Retina (tissue), 1 donor: ENCODE data around the gene METAP2.

Experiments used
- DNase-seq: peaks from one replicate; pipeline ENCODE4 v3.0.0-alpha.2; 2016

METAP2 gene

DNA sequence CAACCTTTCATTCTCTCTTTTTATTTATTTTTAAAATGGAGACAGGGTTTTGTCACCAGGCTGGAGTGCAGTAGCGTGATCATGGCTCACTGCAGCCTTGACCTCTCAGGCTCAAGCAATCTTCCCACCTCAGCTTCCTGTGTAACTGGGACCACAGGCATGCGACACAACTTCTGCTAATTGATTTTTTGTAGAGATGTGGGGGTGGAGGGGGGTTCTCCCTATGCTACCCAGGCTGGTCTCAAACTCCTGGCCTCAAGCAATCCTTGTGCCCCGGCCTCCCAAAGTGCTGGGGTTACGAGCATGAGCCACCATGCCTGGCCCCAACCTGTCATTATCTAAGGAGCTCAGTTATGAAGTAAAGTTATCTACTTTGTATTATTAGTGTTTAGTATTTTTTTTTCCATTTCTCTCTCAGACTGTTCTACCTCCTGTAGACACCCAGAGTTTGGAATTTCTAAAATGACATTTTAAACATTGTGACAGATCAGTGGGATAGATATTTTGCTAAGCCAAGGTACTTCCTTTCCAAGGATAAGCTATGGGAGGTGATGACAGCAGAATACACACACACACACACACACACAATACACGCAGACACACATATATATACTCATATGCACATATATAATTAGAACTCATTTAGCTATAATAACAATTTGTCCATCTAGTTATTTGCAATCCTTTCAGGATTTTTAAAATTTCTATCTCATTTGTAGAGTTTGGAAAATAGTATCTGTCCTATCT lies 79.4 kb downstream of the METAP2 start:
- no peak for DNase-seq

DNA sequence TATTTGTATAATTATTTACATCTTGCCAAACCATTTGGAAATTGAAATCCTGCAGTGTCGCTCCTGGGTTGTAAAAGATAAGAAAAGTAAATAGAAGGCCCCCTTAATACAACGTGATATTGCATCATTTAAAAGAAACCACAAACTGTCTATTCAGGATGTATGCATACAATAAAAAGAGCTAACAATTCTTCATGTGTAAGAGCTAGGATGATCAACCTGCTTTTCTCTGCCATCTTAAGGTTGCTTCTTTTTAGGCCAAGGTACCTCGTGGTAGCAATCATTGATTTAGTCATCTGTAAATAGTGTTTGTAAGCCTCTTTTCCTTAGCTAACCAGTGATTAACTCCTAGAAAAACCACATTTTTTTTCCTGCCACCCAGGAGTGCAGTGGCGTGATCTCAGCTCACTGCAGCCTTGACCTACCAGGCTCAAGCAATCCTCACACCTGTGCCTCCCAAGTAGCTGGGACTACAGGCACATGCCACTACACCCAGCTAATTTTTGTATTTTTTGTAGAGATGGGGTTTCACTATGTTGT lies 80.7 kb downstream of the METAP2 start:
- DNase-seq, result no peak

DNA sequence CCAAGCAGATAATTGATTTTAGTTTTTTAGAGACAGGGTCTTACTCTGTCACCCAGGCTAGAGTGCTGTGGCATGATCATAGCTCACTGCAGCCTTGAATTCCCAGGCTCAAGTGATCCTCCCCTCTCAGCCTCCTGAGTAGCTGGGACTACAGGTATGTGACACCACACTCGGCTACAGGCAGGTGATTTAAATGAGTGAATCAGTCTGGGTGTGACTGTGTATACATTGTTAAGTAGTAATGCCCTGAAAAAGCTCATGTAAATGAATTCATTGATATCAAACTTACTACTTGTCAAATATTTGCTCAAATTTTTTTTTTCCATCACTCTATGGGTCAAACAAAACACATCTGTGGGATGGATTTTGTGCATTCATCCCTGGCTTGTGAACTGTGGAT lies 83.7 kb downstream of the METAP2 start:
- no peak for DNase-seq
